Measurements from ENCODE around the gene ATP1A2. TPM values are rescaled to one million over a fixed set of nuclear protein-coding genes. Genes with fewer than 3 reads are reported as not detected.

Gene ATP1A2
- total RNA-seq, 2 experiments from 2014 or later = not detected

DNA sequence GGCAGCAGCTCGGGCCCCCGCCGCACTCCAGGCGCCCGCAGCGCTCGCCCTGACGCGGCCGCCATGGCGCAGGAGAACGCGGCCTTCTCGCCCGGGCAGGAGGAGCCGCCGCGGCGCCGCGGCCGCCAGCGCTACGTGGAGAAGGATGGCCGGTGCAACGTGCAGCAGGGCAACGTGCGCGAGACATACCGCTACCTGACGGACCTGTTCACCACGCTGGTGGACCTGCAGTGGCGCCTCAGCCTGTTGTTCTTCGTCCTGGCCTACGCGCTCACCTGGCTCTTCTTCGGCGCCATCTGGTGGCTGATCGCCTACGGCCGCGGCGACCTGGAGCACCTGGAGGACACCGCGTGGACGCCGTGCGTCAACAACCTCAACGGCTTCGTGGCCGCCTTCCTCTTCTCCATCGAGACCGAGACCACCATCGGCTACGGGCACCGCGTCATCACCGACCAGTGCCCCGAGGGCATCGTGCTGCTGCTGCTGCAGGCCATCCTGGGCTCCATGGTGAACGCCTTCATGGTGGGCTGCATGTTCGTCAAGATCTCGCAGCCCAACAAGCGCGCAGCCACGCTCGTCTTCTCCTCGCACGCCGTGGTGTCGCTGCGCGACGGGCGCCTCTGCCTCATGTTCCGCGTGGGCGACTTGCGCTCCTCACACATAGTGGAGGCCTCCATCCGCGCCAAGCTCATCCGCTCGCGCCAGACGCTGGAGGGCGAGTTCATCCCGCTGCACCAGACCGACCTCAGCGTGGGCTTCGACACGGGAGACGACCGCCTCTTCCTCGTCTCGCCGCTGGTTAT lies 31.4 kb upstream of the ATP1A2 start:
- ChIA-PET POLR2A (interaction anchor here (0.9 to 1.9 kb wide), 4 partner anchors 14 to 37 kb away, joined by 3 to 8 read pairs (median 4); partner anchors contain the start of gene IGSF8), CTCF (interaction anchor here (0.9 to 33.7 kb wide), 18 partner anchors 7 to 294 kb away, joined by 3 to 693 read pairs (median 9); partner anchors contain the start of genes ATP1A4, IGSF8, KCNJ10 and PEA15)
- Mint-ChIP-seq H3K27ac (no peak overlapping the region), H3K4me1 (ENCODE audit: low read depth) (peaks cover 13% of the 10 kb centered on the region), H3K4me3 (peak overlapping the region; percentile 46), H3K36me3 (ENCODE audit: low read depth) (peaks cover 16% of the 10 kb centered on the region), H3K9me3 (no peaks in the 10 kb centered on the region), H3K27me3 (peaks cover 37% of the 10 kb centered on the region)
- TF ChIP-seq, protein P1, sequence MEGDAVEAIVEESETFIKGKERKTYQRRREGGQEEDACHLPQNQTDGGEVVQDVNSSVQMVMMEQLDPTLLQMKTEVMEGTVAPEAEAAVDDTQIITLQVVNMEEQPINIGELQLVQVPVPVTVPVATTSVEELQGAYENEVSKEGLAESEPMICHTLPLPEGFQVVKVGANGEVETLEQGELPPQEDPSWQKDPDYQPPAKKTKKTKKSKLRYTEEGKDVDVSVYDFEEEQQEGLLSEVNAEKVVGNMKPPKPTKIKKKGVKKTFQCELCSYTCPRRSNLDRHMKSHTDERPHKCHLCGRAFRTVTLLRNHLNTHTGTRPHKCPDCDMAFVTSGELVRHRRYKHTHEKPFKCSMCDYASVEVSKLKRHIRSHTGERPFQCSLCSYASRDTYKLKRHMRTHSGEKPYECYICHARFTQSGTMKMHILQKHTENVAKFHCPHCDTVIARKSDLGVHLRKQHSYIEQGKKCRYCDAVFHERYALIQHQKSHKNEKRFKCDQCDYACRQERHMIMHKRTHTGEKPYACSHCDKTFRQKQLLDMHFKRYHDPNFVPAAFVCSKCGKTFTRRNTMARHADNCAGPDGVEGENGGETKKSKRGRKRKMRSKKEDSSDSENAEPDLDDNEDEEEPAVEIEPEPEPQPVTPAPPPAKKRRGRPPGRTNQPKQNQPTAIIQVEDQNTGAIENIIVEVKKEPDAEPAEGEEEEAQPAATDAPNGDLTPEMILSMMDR (IDR thresholded peaks at IDR 0.05) = peak; percentile 80
- DNase-seq = peak; percentile 84
- ATAC-seq = peak; percentile 74
- intact Hi-C loops (cut with micrococcal nuclease) = loop anchor here (10.0 kb wide), 1 partner anchor 49 kb away; the partner anchor contains the start of gene PIGM

DNA sequence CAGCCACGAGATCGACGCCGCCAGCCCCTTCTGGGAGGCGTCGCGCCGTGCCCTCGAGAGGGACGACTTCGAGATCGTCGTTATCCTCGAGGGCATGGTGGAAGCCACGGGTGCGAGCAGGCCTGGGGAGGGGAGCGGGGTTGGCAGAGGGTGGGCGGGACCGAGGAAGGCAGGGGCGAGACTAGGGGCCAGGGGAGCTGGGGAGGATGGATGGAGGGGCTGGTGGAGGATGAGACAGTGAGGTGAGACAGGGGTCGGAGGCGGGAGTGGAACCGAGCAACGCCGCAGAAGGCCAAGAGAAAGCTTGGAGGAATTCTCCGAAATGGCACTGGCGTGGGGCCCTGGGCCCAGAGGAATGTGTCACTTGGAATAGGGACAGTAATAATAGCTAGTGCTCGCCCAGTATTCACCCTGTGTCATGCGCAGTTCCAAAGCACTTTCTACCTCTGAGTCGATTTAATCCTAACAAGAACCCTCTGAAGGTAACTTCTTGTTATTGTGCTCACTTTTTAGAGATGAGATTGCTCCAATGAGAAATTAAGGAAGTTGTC lies 30.7 kb upstream of the ATP1A2 start:
- Mint-ChIP-seq H3K9me3 (no peaks in the 10 kb centered on the region), H3K27ac (no peak overlapping the region), H3K4me1 (ENCODE audit: low read depth) (peaks cover 12% of the 10 kb centered on the region), H3K36me3 (ENCODE audit: low read depth) (peaks cover 16% of the 10 kb centered on the region), H3K4me3 (no peak overlapping the region), H3K27me3 (peaks cover 31% of the 10 kb centered on the region)
- intact Hi-C loops (cut with micrococcal nuclease) = loop anchor here (5.0 to 10.0 kb wide), 3 partner anchors 50 to 148 kb away; partner anchors contain the start of gene PIGM
- no peak for DNase-seq
- TF ChIP-seq, protein P1 (IDR thresholded peaks at IDR 0.05) = no peak
- POLR2A ChIA-PET = interaction anchor here (1.0 to 1.9 kb wide), 4 partner anchors 9 to 38 kb away, joined by 4 to 8 read pairs (median 4); partner anchors contain the start of gene IGSF8
- ATAC-seq = no peak
- CTCF ChIA-PET = interaction anchor here (0.7 to 33.7 kb wide), 30 partner anchors 7 to 294 kb away, joined by 3 to 693 read pairs (median 6); partner anchors contain the start of genes ATP1A4, DCAF8, IGSF8 and KCNJ10

GRCh38 chr1:160085686-160086455 lies 29.7 kb upstream of the ATP1A2 start:
- H3K9me3 Mint-ChIP-seq = no peaks in the 10 kb centered on the region
- ATAC-seq (peak; percentile 76), DNase-seq (peak; percentile 92)
- H3K27ac Mint-ChIP-seq = no peak overlapping the region
- POLR2A ChIA-PET = interaction anchor here (0.7 to 1.9 kb wide), 3 partner anchors 10 to 12 kb away, joined by 4 to 8 read pairs (median 5); partner anchors contain the start of gene IGSF8
- CTCF ChIA-PET = interaction anchor here (0.6 to 33.7 kb wide), 57 partner anchors 8 to 290 kb away, joined by 3 to 693 read pairs (median 5); partner anchors contain the start of genes ATP1A4, DCAF8, IGSF8 and KCNJ10
- intact Hi-C loops (cut with micrococcal nuclease) = loop anchor here (5.0 to 10.0 kb wide), 3 partner anchors 51 to 149 kb away; partner anchors contain the start of gene PIGM
- peaks cover 16% of the 10 kb centered on the region for H3K36me3 Mint-ChIP-seq (ENCODE audit: low read depth)
- H3K4me3 Mint-ChIP-seq = no peak overlapping the region
- H3K4me1 Mint-ChIP-seq (ENCODE audit: low read depth) = peaks cover 5% of the 10 kb centered on the region
- TF ChIP-seq, protein P1 (IDR thresholded peaks at IDR 0.05) = peak; percentile 91
- peaks cover 21% of the 10 kb centered on the region for H3K27me3 Mint-ChIP-seq

DNA sequence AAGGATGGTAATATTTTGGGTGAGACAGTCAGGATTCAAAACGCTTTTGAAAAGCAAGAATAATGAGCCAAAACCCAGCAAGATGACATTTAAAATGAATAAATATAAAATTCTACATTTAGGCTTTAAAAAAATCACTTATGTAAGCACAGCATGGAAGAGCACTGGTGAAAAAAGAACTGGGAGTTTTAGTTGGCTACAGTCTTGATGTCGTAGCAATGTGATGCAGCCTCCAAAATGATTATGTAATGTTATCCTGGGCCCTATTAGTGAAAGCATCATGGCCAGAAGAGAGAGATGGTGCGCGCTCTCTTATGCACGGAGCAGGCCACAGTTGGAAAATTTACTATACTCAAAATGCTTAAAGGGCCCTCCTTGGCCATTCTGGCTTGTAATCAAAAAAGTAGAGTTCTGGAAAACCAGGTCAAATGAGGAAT lies 29.1 kb upstream of the ATP1A2 start:
- Mint-ChIP-seq H3K4me1 (ENCODE audit: low read depth) (peaks cover 4% of the 10 kb centered on the region), H3K36me3 (ENCODE audit: low read depth) (peaks cover 16% of the 10 kb centered on the region), H3K9me3 (no peaks in the 10 kb centered on the region), H3K27me3 (peaks cover 16% of the 10 kb centered on the region), H3K27ac (no peak overlapping the region), H3K4me3 (no peak overlapping the region)
- ChIA-PET CTCF (interaction anchor here (0.6 to 33.7 kb wide), 33 partner anchors 9 to 290 kb away, joined by 3 to 693 read pairs (median 5); partner anchors contain the start of genes DCAF8, IGSF8, KCNJ10 and PIGM), POLR2A (interaction anchor here (0.7 kb wide), 1 partner anchor 12 kb away, joined by 4 read pairs; the partner anchor contains the start of gene IGSF8)
- intact Hi-C loops (cut with micrococcal nuclease) = loop anchor here (5.0 to 10.0 kb wide), 3 partner anchors 52 to 149 kb away; partner anchors contain the start of gene PIGM
- DNase-seq = no peak
- TF ChIP-seq, protein P1 (IDR thresholded peaks at IDR 0.05) = no peak
- no peak for ATAC-seq

Measured in activated CD8-positive, alpha-beta T cell treated with anti-CD3 and anti-CD28 coated beads for 36 hours (primary cell).